HK-2 (cell line): ENCODE results near the gene SELPLG.

Experiments used
- DNase-seq: peaks from one replicate; pipeline ENCODE4 v3.0.0-alpha.2; 2018; ENCODE audit not compliant: unreplicated experiment

The SELPLG gene

DNA sequence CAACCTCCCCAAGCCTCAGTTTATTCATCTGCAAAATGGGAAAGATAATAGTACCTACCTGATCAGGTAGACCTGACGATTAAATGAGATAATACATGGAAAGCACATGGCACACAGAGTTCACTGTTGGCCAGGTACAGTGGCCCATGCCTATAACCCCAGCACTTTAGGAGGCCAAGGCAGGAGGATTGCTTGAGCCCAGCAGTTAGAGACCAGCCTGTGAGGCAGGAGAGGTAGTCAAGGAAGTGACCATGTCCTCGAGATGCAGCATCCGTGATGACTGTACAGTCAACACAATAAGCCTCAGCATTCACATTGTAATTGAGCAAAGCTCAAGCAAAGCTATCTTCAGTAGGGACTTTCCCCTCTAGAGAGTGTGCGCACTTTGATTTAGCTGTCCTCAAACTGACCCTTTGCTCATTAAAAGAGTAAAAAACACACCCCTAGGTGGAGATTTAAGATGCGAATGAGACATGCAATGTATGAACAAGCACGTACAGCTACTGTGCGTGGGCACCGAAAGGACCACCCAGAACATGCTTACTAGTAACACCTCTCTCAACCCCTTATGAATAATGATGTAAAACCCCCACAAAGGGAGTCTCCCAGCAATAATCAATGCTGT is 61.4 kb downstream of the SELPLG start:
- no peak for DNase-seq
